Smooth muscle cell (in vitro differentiated cells): ENCODE measurements around the gene VIT. TPM values are rescaled to one million over a fixed set of nuclear protein-coding genes. Genes with fewer than 3 reads are reported as not detected.

Experiments
- DNase-seq: peaks from one replicate; lab custom pipeline; 2025; ENCODE audit not compliant: unreplicated experiment; lab: John Stamatoyannopoulos, UW
- H2AFZ ChIP-seq: fragments of 200-600 bp; sonication (generic); 2 replicates; pipeline ENCODE4 v1.6.0; 2016; ENCODE audit warnings: antibody characterized with exemption, low read depth, mild to moderate bottlenecking
- H3F3A ChIP-seq: fragments of 200-600 bp; sonication (generic); 2 replicates; pipeline ENCODE4 v1.6.0; 2017; ENCODE audit warnings: antibody characterized with exemption, low read depth
- H3K27ac ChIP-seq: fragments of 200-600 bp; sonication (generic); 2 replicates; pipeline ENCODE4 v1.5.1; 2016; ENCODE audit warnings: low read depth, mild to moderate bottlenecking
- H3K27me3 ChIP-seq: fragments of 200-600 bp; sonication (generic); 2 replicates; pipeline ENCODE4 v1.6.1; 2016; ENCODE audit warnings: low read depth, mild to moderate bottlenecking
- H3K36me3 ChIP-seq: fragments of 200-600 bp; sonication (generic); 2 replicates; pipeline ENCODE4 v1.5.1; 2016; ENCODE audit warnings: low read depth
- H3K4me1 ChIP-seq: fragments of 200-600 bp; sonication (generic); 2 replicates; pipeline ENCODE4 v1.5.1; 2016; ENCODE audit warnings: low read depth
- H3K4me2 ChIP-seq: fragments of 200-600 bp; sonication (generic); 2 replicates; pipeline ENCODE4 v1.6.0; 2016; ENCODE audit warnings: mild to moderate bottlenecking
- H3K4me3 ChIP-seq: fragments of 200-600 bp; sonication (generic); 2 replicates; pipeline ENCODE4 v1.5.1; 2016; ENCODE audit warnings: mild to moderate bottlenecking
- H3K79me2 ChIP-seq: fragments of 200-600 bp; sonication (generic); 2 replicates; pipeline ENCODE4 v1.6.0; 2016; ENCODE audit warnings: low read depth, mild to moderate bottlenecking
- H3K9ac ChIP-seq: fragments of 200-600 bp; sonication (generic); 2 replicates; pipeline ENCODE4 v1.6.0; 2016; ENCODE audit warnings: low read depth
- H3K9me3 ChIP-seq: fragments of 200-600 bp; sonication (generic); replicated peaks from 2 replicates; pipeline ENCODE4 v1.5.1; 2016; ENCODE audit warnings: low read depth
- H4K20me1 ChIP-seq: fragments of 200-600 bp; sonication (generic); 2 replicates; pipeline ENCODE4 v1.6.0; 2016; ENCODE audit warnings: low read depth
- CTCF ChIP-seq: fragments of 200-600 bp; sonication (generic); IDR thresholded peaks from 2 replicates; pipeline ENCODE4 v1.5.1; 2017; ENCODE audit warnings: borderline replicate concordance, mild to moderate bottlenecking, antibody characterized with exemption; ENCODE audit not compliant: insufficient read depth, poor library complexity, severe bottlenecking
- WGBS: methylation state at CpG from one replicate; pipeline ENCODE4 v1.1.7; 2016; ENCODE audit warnings: low lambda C conversion rate; 5-methylcytosine and 5-hydroxymethylcytosine counted together
- polyA plus RNA-seq: library from polyadenylated mRNA; unstranded; fragments of >200 nt; fragmentation: Nextera tagmentation; extraction: Ambion mirVana; gene quantifications from 2 replicates; pipeline ENCODE4 v1.2.1, GENCODE V29; 2016
- total RNA-seq: library from RNA; depleted of rRNA; stranded (reverse); fragments of >200 nt; gene quantifications from 2 replicates; pipeline ENCODE4 v1.2.3, GENCODE V29; 2014

Gene VIT
- total and polyA plus RNA-seq, 2 experiments from 2014 or later, result 0.13 TPM; not detected in 1

- no peaks in the 10 kb centered on the region for H3F3A ChIP-seq
- H2AFZ ChIP-seq, result no peak overlapping the region
- H3K79me2 ChIP-seq, result no peaks in the 10 kb centered on the region
- WGBS, result 98% methylated on average over 4 of the region's 4 CpGs
- H3K4me1 ChIP-seq, result no peaks in the 10 kb centered on the region
- H4K20me1 ChIP-seq, result no peaks in the 10 kb centered on the region
- DNase-seq, result no peak
- no peaks in the 10 kb centered on the region for H3K9me3 ChIP-seq
- TF ChIP-seq CTCF, result no peak
- H3K9ac ChIP-seq, result no peak overlapping the region
- no peak overlapping the region for H3K4me3 ChIP-seq
- H3K27ac ChIP-seq, result no peak overlapping the region
- no peak overlapping the region for H3K4me2 ChIP-seq
- no peaks in the 10 kb centered on the region for H3K36me3 ChIP-seq
- H3K27me3 ChIP-seq, result no peaks in the 10 kb centered on the region
These were observed 79.3 kb downstream of the VIT start for GRCh38 chr2:36775806-36776205.

- no peaks in the 10 kb centered on the region for H3K27me3 ChIP-seq
- DNase-seq, result no peak
- no peaks in the 10 kb centered on the region for H3K79me2 ChIP-seq
- H4K20me1 ChIP-seq, result no peaks in the 10 kb centered on the region
- no peak overlapping the region for H3K4me2 ChIP-seq
- H3F3A ChIP-seq, result no peaks in the 10 kb centered on the region
- H3K9ac ChIP-seq, result no peak overlapping the region
- H3K9me3 ChIP-seq, result no peaks in the 10 kb centered on the region
- no peak overlapping the region for H3K4me3 ChIP-seq
- H3K36me3 ChIP-seq, result no peaks in the 10 kb centered on the region
- TF ChIP-seq CTCF, result no peak
- WGBS, result 89% methylated on average over 2 of the region's 2 CpGs
- H2AFZ ChIP-seq, result no peak overlapping the region
- H3K4me1 ChIP-seq, result no peaks in the 10 kb centered on the region
- H3K27ac ChIP-seq, result no peak overlapping the region
These were observed 80.8 kb downstream of the VIT start for GRCh38 chr2:36777272-36777671.

GRCh38 chr2:36777788-36778187 is 81.3 kb downstream of the VIT start:
- H3K27me3 ChIP-seq, result no peaks in the 10 kb centered on the region
- H3K4me2 ChIP-seq, result no peak overlapping the region
- WGBS, result 83% methylated on average over 5 of the region's 5 CpGs
- no peak for TF ChIP-seq CTCF
- H3K36me3 ChIP-seq, result no peaks in the 10 kb centered on the region
- H3K4me1 ChIP-seq, result no peaks in the 10 kb centered on the region
- H3K27ac ChIP-seq, result no peak overlapping the region
- H3K4me3 ChIP-seq, result no peak overlapping the region
- H3F3A ChIP-seq, result no peaks in the 10 kb centered on the region
- H3K9ac ChIP-seq, result no peak overlapping the region
- DNase-seq, result no peak
- no peaks in the 10 kb centered on the region for H4K20me1 ChIP-seq
- H3K9me3 ChIP-seq, result no peaks in the 10 kb centered on the region
- no peak overlapping the region for H2AFZ ChIP-seq
- no peaks in the 10 kb centered on the region for H3K79me2 ChIP-seq

GRCh38 chr2:36779462-36779861 is 83.0 kb downstream of the VIT start:
- Histone ChIP-seq H3K79me2 (no peaks in the 10 kb centered on the region), H2AFZ (no peak overlapping the region), H3K9me3 (no peaks in the 10 kb centered on the region), H4K20me1 (no peaks in the 10 kb centered on the region), H3K4me2 (no peak overlapping the region), H3K9ac (no peak overlapping the region), H3K4me1 (no peaks in the 10 kb centered on the region), H3K36me3 (no peaks in the 10 kb centered on the region), H3K27me3 (no peaks in the 10 kb centered on the region), H3K4me3 (no peak overlapping the region), H3K27ac (no peak overlapping the region), H3F3A (no peaks in the 10 kb centered on the region)
- no peak for TF ChIP-seq CTCF
- 88% methylated on average over 2 of the region's 2 CpGs for WGBS
- no peak for DNase-seq
